Stomach smooth muscle (tissue), 2 donors: ENCODE data around the gene LAMC1.

ENCODE experiments used
- H3K27ac ChIP-seq: one replicate; pipeline ENCODE4 v1.7.0; 2013; ENCODE audit warnings: mild to moderate bottlenecking, low read length, inconsistent platforms
- H3K27me3 ChIP-seq, 2 donors: one replicate each; pipeline ENCODE4 v1.7.0; 2013; ENCODE audit warnings: low read length in 2 of 2; ENCODE audit not compliant: insufficient read depth in 2 of 2, control insufficient read depth in 1 of 2
- H3K36me3 ChIP-seq, 2 donors: one replicate each; pipeline ENCODE4 v1.7.0; 2013; ENCODE audit warnings: low read length in 2 of 2; ENCODE audit not compliant: control insufficient read depth in 2 of 2, insufficient read depth in 2 of 2
- H3K4me1 ChIP-seq: one replicate; pipeline ENCODE4 v1.7.0; 2013; ENCODE audit warnings: low read length; ENCODE audit not compliant: control insufficient read depth, insufficient read depth
- H3K4me3 ChIP-seq, 2 donors: one replicate each; pipeline ENCODE4 v1.7.0; 2013; ENCODE audit warnings: low read length in 2 of 2
- H3K9ac ChIP-seq, 2 donors: one replicate each; pipeline ENCODE4 v1.7.0; 2013; ENCODE audit warnings: low read length in 2 of 2, mild to moderate bottlenecking in 1 of 2
- H3K9me3 ChIP-seq, 2 donors: one replicate each; pipeline ENCODE4 v1.7.0; 2013; ENCODE audit warnings: low read length in 2 of 2; ENCODE audit not compliant: control insufficient read depth in 2 of 2
- donor health status: healthy.
- donor health status: Pancreatic carcinoma.

The LAMC1 gene

GRCh38 chr1:183094351-183094750, 71.1 kb downstream of the LAMC1 start:
- Histone ChIP-seq H3K36me3 (no peaks in the 10 kb centered on the region), H3K4me1 (peaks cover 36% of the 10 kb centered on the region), H3K9me3 (no peaks in the 10 kb centered on the region), H3K27ac (peak overlapping the region; percentile 20), H3K4me3 (no peak overlapping the region), H3K27me3 (no peaks in the 10 kb centered on the region), H3K9ac (no peak overlapping the region)

- peak overlapping the region; percentile 56 for H3K27ac ChIP-seq
- no peak overlapping the region for H3K9ac ChIP-seq
- H3K4me3 ChIP-seq = no peak overlapping the region
- H3K4me1 ChIP-seq = peaks cover 46% of the 10 kb centered on the region
- H3K36me3 ChIP-seq = peaks cover 0 to 2% of the 10 kb centered on the region in 2 donors
- H3K9me3 ChIP-seq = no peaks in the 10 kb centered on the region
- H3K27me3 ChIP-seq = no peaks in the 10 kb centered on the region
Measured at GRCh38 chr1:183096351-183096750, 73.1 kb downstream of the LAMC1 start.

- no peak overlapping the region for H3K9ac ChIP-seq
- H3K27me3 ChIP-seq = no peaks in the 10 kb centered on the region
- H3K4me1 ChIP-seq = peaks cover 43% of the 10 kb centered on the region
- H3K27ac ChIP-seq = peak overlapping the region; percentile 56
- peaks cover 0 to 2% of the 10 kb centered on the region in 2 donors for H3K36me3 ChIP-seq
- peak overlapping the region in 1 of 2 donors; percentile 31 for H3K4me3 ChIP-seq
- H3K9me3 ChIP-seq = no peaks in the 10 kb centered on the region
Measured at GRCh38 chr1:183096894-183097293, 73.7 kb downstream of the LAMC1 start.

- H3K27ac ChIP-seq = peak overlapping the region; percentile 56
- H3K4me1 ChIP-seq = peaks cover 48% of the 10 kb centered on the region
- H3K9me3 ChIP-seq = no peaks in the 10 kb centered on the region
- peaks cover 0 to 2% of the 10 kb centered on the region in 2 donors for H3K36me3 ChIP-seq
- H3K27me3 ChIP-seq = no peaks in the 10 kb centered on the region
- peak overlapping the region in 1 of 2 donors; percentile 0 for H3K9ac ChIP-seq
- H3K4me3 ChIP-seq = peak overlapping the region in 1 of 2 donors; percentile 23
Measured at GRCh38 chr1:183097438-183098051, 74.3 kb downstream of the LAMC1 start.

GRCh38 chr1:183098317-183098716, 75.1 kb downstream of the LAMC1 start:
- H3K9me3 ChIP-seq = no peaks in the 10 kb centered on the region
- H3K4me3 ChIP-seq = no peak overlapping the region
- H3K27ac ChIP-seq = peak overlapping the region; percentile 56
- H3K36me3 ChIP-seq = peaks cover 2% of the 10 kb centered on the region in 2 donors
- H3K9ac ChIP-seq = no peak overlapping the region
- peaks cover 51% of the 10 kb centered on the region for H3K4me1 ChIP-seq
- no peaks in the 10 kb centered on the region for H3K27me3 ChIP-seq

- Histone ChIP-seq H3K4me3 (no peak overlapping the region), H3K9ac (no peak overlapping the region), H3K27ac (no peak overlapping the region), H3K4me1 (peaks cover 58% of the 10 kb centered on the region), H3K36me3 (peaks cover 5% of the 10 kb centered on the region in 2 donors), H3K9me3 (no peaks in the 10 kb centered on the region), H3K27me3 (no peaks in the 10 kb centered on the region)
Measured at GRCh38 chr1:183100361-183100974, 77.2 kb downstream of the LAMC1 start.

- Histone ChIP-seq H3K4me3 (no peak overlapping the region), H3K4me1 (peaks cover 63% of the 10 kb centered on the region), H3K27ac (no peak overlapping the region), H3K9ac (no peak overlapping the region), H3K27me3 (no peaks in the 10 kb centered on the region), H3K9me3 (no peaks in the 10 kb centered on the region), H3K36me3 (peaks cover 5% of the 10 kb centered on the region in 2 donors)
Measured at GRCh38 chr1:183101081-183101480, 77.9 kb downstream of the LAMC1 start.

- H3K9ac ChIP-seq = no peak overlapping the region
- peaks cover 66% of the 10 kb centered on the region for H3K4me1 ChIP-seq
Measured at GRCh38 chr1:183101841-183102276, 78.6 kb downstream of the LAMC1 start.

GRCh38 chr1:183103147-183103546, 79.9 kb downstream of the LAMC1 start:
- Histone ChIP-seq H3K9ac (no peak overlapping the region), H3K4me1 (peaks cover 55% of the 10 kb centered on the region), H3K36me3 (peaks cover 5% of the 10 kb centered on the region in 2 donors), H3K27ac (peak overlapping the region; percentile 31), H3K9me3 (no peaks in the 10 kb centered on the region), H3K4me3 (no peak overlapping the region), H3K27me3 (no peaks in the 10 kb centered on the region)

More at GRCh38 chr1:183101841-183102276, 78.6 kb downstream of the LAMC1 start:
- H3K27ac ChIP-seq = no peak overlapping the region
- H3K27me3 ChIP-seq = no peaks in the 10 kb centered on the region
- no peaks in the 10 kb centered on the region for H3K9me3 ChIP-seq
- peaks cover 5% of the 10 kb centered on the region in 2 donors for H3K36me3 ChIP-seq
- no peak overlapping the region for H3K4me3 ChIP-seq

- no peaks in the 10 kb centered on the region for H3K9me3 ChIP-seq
- H3K27me3 ChIP-seq = no peaks in the 10 kb centered on the region
- no peak overlapping the region for H3K9ac ChIP-seq
- peak overlapping the region; percentile 31 for H3K27ac ChIP-seq
- peaks cover 52% of the 10 kb centered on the region for H3K4me1 ChIP-seq
- H3K36me3 ChIP-seq = peaks cover 5 to 8% of the 10 kb centered on the region in 2 donors
- H3K4me3 ChIP-seq = no peak overlapping the region
Measured at GRCh38 chr1:183103577-183103976, 80.4 kb downstream of the LAMC1 start.

- Histone ChIP-seq H3K27me3 (no peaks in the 10 kb centered on the region), H3K9ac (no peak overlapping the region), H3K9me3 (no peaks in the 10 kb centered on the region), H3K4me3 (peak overlapping the region in 1 of 2 donors; percentile 16), H3K4me1 (peaks cover 46% of the 10 kb centered on the region), H3K27ac (peak overlapping the region; percentile 42), H3K36me3 (peaks cover 7 to 12% of the 10 kb centered on the region in 2 donors)
Measured at GRCh38 chr1:183105449-183105848, 82.2 kb downstream of the LAMC1 start.
